ENCODE results near the gene LBR.
"Not testable (repeated sequence)": the region's sequence is repeated elsewhere in the genome, so short reads cannot be mapped to it uniquely, and the experiment has no call there.

The LBR gene

GRCh38 chr1:225427235-225428067 lies at the start of gene LBR:
TSS of gene LBR (minus strand) at chr1:225428038. CDS start at chr1:225424075, 3,963 bp downstream.
- TF ChIP-seq ZFX (IDR thresholded peaks at IDR 0.05), result peak; percentile 90
- no peak for TF ChIP-seq CTCF (conservative IDR thresholded peaks at IDR 0.05)
- peak within 1 kb of the TSS; percentile 94 for H3K27ac ChIP-seq

GRCh38 chr1:225477296-225477911 lies 49.6 kb upstream of the LBR start:
- TF ChIP-seq ZFX (IDR thresholded peaks at IDR 0.05) (no peak), CTCF (conservative IDR thresholded peaks at IDR 0.05) (no peak)
- no peak overlapping the region; the same call in 1 of the 2 replicates for H3K27ac ChIP-seq

- TF ChIP-seq ZFX (IDR thresholded peaks at IDR 0.05) (no peak), CTCF (conservative IDR thresholded peaks at IDR 0.05) (no peak)
- H3K27ac ChIP-seq, result no peak overlapping the region
Observed at GRCh38 chr1:225476538-225476988, 48.7 kb upstream of the LBR start.

- H3K27ac ChIP-seq, result no peak overlapping the region
- TF ChIP-seq CTCF (conservative IDR thresholded peaks at IDR 0.05), result no peak
- no peak for TF ChIP-seq ZFX (IDR thresholded peaks at IDR 0.05)
Observed at GRCh38 chr1:225476100-225476511, 48.3 kb upstream of the LBR start.

- peak overlapping the region; percentile 35 for H3K27ac ChIP-seq
Observed at GRCh38 chr1:225474986-225475820, 47.4 kb upstream of the LBR start.

GRCh38 chr1:225474439-225474985 lies 46.7 kb upstream of the LBR start:
- TF ChIP-seq CTCF (conservative IDR thresholded peaks at IDR 0.05) (no peak; the same call in 1 of the 2 replicates), ZFX (IDR thresholded peaks at IDR 0.05) (no peak)
- H3K27ac ChIP-seq, result peak overlapping the region; percentile 35

More at GRCh38 chr1:225474986-225475820, 47.4 kb upstream of the LBR start:
- no peak for TF ChIP-seq ZFX (IDR thresholded peaks at IDR 0.05)
- peak; percentile 100 for TF ChIP-seq CTCF (conservative IDR thresholded peaks at IDR 0.05)

GRCh38 chr1:225473676-225474438 lies 46.0 kb upstream of the LBR start:
- H3K27ac ChIP-seq, result peak overlapping the region; percentile 35

- not testable (repeated sequence) for H3K27ac ChIP-seq
Observed at GRCh38 chr1:225473266-225473665, 45.4 kb upstream of the LBR start.

Measured in C4-2B (cell line).